Neutrophil (primary cell): ENCODE results near the gene HERC4.
A peak's percentile ranks its signal among the peaks of the same experiment; 100 is the strongest.

Experiments
- H3K27ac ChIP-seq: fragments of 200-600 bp; sonication (generic); 2 replicates; pipeline ENCODE4 v1.5.1; 2016; ENCODE audit warnings: mild to moderate bottlenecking, moderate library complexity
- H3K27me3 ChIP-seq: fragments of 200-600 bp; sonication (generic); 2 replicates; pipeline ENCODE4 v1.6.0; 2016; ENCODE audit warnings: mild to moderate bottlenecking
- H3K36me3 ChIP-seq: fragments of 200-600 bp; sonication (generic); 2 replicates; pipeline ENCODE4 v1.5.1; 2017
- H3K4me1 ChIP-seq, 2 experiments: fragments of 200-600 bp in 1 of 2; sonication (generic) in 1 of 2; 1 replicate in 1 of 2; 2 replicates in 1 of 2; pipeline versions ENCODE4 v1.5.1 to v1.6.1; 2013 to 2016; ENCODE audit warnings: low read depth in 1 of 2, low read length in 1 of 2, mild to moderate bottlenecking in 1 of 2, moderate library complexity in 1 of 2; ENCODE audit not compliant: control insufficient read depth in 1 of 2, insufficient read depth in 1 of 2
- H3K4me3 ChIP-seq, 2 experiments: fragments of 200-600 bp in 1 of 2; sonication (generic) in 1 of 2; 1 replicate in 1 of 2; 2 replicates in 1 of 2; pipeline ENCODE4 v1.5.1; 2013 to 2016; ENCODE audit warnings: low read depth in 1 of 2, low read length in 1 of 2, mild to moderate bottlenecking in 1 of 2, moderate library complexity in 1 of 2
- H3K9me3 ChIP-seq: fragments of 200-600 bp; sonication (generic); 2 replicates; pipeline ENCODE4 v1.5.1; 2016
- CTCF ChIP-seq: fragments of 200-600 bp; sonication (generic); IDR thresholded peaks from 2 replicates; pipeline ENCODE4 v1.5.1; 2016; ENCODE audit warnings: antibody characterized with exemption

HERC4 gene

DNA sequence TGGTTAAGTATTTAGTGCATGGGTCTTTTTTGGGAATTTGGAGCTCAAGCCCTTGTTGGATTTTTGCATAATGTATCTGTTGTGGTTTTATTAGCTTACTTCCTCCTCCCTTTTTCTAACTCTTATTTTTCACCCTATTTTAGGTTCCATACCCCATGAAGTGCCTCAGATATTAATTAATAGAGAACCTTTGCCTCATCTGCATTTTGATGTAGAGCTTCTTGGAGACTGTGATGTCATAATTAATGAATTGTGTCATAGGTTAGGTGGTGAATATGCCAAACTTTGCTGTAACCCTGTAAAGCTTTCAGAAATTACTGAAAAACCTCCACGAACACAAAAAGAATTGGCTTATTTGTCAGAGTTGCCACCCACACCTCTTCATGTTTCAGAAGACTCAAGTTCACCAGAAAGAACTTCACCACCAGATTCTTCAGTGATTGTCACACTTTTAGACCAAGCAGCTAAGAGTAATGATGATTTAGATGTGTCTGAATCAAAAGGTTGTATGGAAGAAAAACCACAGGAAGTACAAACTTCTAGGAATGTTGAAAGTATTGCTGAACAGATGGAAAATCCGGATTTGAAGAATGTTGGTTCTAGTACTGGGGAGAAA is 162.6 kb downstream of the HERC4 start:
- Histone ChIP-seq H3K27ac (no peak overlapping the region), H3K4me1 (no peaks in the 10 kb centered on the region), H3K4me3 (no peak overlapping the region), H3K9me3 (no peaks in the 10 kb centered on the region), H3K36me3 (peaks cover 97% of the 10 kb centered on the region), H3K27me3 (no peaks in the 10 kb centered on the region)
- TF ChIP-seq CTCF = no peak

GRCh38 chr10:67903581-67903980 is 171.5 kb downstream of the HERC4 start:
- no peak for TF ChIP-seq CTCF
- no peaks in the 10 kb centered on the region for H3K4me1 ChIP-seq
- no peaks in the 10 kb centered on the region for H3K9me3 ChIP-seq
- peaks cover 86% of the 10 kb centered on the region for H3K36me3 ChIP-seq
- no peaks in the 10 kb centered on the region for H3K27me3 ChIP-seq
- H3K27ac ChIP-seq = no peak overlapping the region
- no peak overlapping the region for H3K4me3 ChIP-seq

DNA sequence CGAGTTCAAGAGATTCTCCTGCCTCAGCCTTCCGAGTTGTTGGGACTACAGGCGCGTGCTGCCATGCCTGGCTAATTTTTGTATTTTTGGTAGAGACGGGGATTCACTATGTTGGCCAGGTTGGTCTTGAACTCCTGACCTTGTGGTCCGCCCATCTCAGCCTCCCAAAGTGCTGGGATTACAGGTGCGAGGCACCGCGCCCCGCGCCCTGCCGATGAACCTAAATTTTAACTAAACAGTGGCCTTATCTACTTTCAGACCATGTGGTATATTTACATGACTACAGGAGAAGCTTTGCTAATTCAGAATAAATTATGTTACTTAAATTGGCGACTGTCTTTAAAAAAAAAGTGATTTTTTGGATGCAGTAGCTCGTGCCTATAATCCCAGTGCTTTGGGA is 181.4 kb downstream of the HERC4 start:
- no peaks in the 10 kb centered on the region for H3K9me3 ChIP-seq
- peaks cover 90% of the 10 kb centered on the region for H3K36me3 ChIP-seq
- no peak overlapping the region for H3K4me3 ChIP-seq
- H3K4me1 ChIP-seq = no peaks in the 10 kb centered on the region
- no peak overlapping the region for H3K27ac ChIP-seq
- TF ChIP-seq CTCF = no peak
- H3K27me3 ChIP-seq = no peaks in the 10 kb centered on the region

DNA sequence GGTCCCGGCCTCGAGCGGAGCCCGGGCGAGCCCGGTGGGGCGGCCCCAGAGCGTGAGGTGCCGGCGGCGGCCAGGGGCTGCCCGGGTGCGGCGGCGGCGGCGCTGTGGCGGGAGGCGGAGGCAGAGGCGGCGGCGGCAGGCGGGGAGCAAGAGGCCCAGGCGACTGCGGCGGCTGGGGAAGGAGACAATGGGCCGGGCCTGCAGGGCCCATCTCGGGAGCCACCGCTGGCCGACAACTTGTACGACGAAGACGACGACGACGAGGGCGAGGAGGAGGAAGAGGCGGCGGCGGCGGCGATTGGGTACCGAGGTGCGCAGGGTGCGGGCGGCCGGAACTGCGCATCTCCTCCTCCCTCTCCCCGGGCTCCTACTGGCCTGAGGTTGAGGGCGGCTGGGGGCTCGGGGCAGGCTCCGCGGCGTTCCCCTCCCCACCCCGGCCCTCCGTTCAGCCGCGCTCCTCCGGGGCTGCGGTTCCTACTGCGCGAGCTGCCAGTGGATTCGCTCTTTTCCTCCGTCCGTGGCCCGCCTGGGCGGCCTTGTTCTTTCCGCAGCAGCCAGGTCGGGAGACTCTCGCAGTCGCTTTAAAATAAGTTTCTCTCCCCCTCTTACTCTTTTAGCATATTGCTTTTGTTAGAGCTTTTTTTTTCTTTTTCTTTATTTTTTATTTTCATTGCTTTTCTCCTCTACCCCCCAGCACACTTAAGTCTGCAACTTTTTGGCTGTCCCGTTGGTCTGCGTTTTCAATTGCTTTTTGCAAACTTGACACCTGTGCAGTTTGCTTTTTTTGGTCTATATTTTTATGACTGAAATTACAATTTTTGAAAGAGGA is 190.0 kb downstream of the HERC4 start:
- Histone ChIP-seq H3K27me3 (no peaks in the 10 kb centered on the region), H3K4me3 (peak overlapping the region; percentile 84 to 86), H3K36me3 (peaks cover 32% of the 10 kb centered on the region), H3K9me3 (no peaks in the 10 kb centered on the region), H3K4me1 (peaks cover 22 to 27% of the 10 kb centered on the region in 2 experiments), H3K27ac (peak overlapping the region; percentile 98)
- TF ChIP-seq CTCF = no peak

- peak within 1 kb of the TSS; percentile 98 for H3K27ac ChIP-seq
- no peaks in the 10 kb centered on the region for H3K9me3 ChIP-seq
- H3K4me3 ChIP-seq = peak within 1 kb of the TSS; percentile 84 to 86
- H3K36me3 ChIP-seq = peaks cover 26% of the 10 kb centered on the region
- H3K4me1 ChIP-seq = peaks cover 22 to 27% of the 10 kb centered on the region in 2 experiments
- peak; percentile 41 for TF ChIP-seq CTCF
- H3K27me3 ChIP-seq = no peaks in the 10 kb centered on the region
Observed at GRCh38 chr10:67884313-67884841, 190.7 kb downstream of the HERC4 start, which contains the start of gene SIRT1. SIRT1 (plus strand) TSS chr10:67884656; CDS start chr10:67884722, 66 bp downstream.
